PC-3 (cell line): ENCODE data around the gene JSRP1. TPM values are rescaled to one million over a fixed set of nuclear protein-coding genes. Genes with fewer than 3 reads are reported as not detected.

Experiments
- ATAC-seq: fragments of 200-7000 bp; cut with Tn5 transposase; 2 replicates; pipeline ENCODE4 v1.9.1; 2020; ENCODE audit warnings: mild to moderate bottlenecking, moderate library complexity
- BruUV-seq: library from RNA; stranded (reverse); fragments of 400-500 nt; replicated peaks from 2 replicates; lab custom pipeline; 2021; lab: Mats Ljungman, UMichigan
- CTCF ChIA-PET: fragments of 300-600 bp; sonication (Branson Sonifier 250); formaldehyde crosslinking; loops from one replicate; lab custom pipeline; 2022; ENCODE audit warnings: antibody characterized with exemption; lab: Charles Lee
- POLR2A ChIA-PET: fragments of 300-600 bp; sonication (Branson Sonifier 250); formaldehyde crosslinking; loops from one replicate; lab custom pipeline; 2022; ENCODE audit warnings: antibody characterized with exemption; ENCODE audit not compliant: unreplicated experiment; lab: Charles Lee
- DNase-seq: peaks from one replicate; pipeline ENCODE4 v3.0.0-alpha.2; 2015
- H2AFZ ChIP-seq: fragments of 300-600 bp; sonication (generic); 2 replicates; pipeline ENCODE4 v1.6.0; 2016; ENCODE audit warnings: antibody characterized with exemption, low read length
- H3F3A ChIP-seq: fragments of 300-600 bp; sonication (generic); one replicate; pipeline ENCODE4 v1.6.0; 2017; ENCODE audit warnings: antibody characterized with exemption, low read length, control low read depth, mild to moderate bottlenecking; ENCODE audit not compliant: unreplicated experiment
- H3K27ac ChIP-seq: fragments of 300-600 bp; sonication (generic); 2 replicates; pipeline ENCODE4 v1.5.1; 2016; ENCODE audit warnings: mild to moderate bottlenecking, low read length
- H3K27me3 ChIP-seq: fragments of 300-600 bp; sonication (generic); 2 replicates; pipeline ENCODE4 v1.6.1; 2016; ENCODE audit warnings: low read length, mixed read lengths
- H3K36me3 ChIP-seq: fragments of 300-600 bp; sonication (generic); 2 replicates; pipeline ENCODE4 v1.6.1; 2016; ENCODE audit warnings: low read depth, mixed run types, low read length, mixed read lengths
- H3K4me1 ChIP-seq: fragments of 300-600 bp; sonication (generic); 2 replicates; pipeline ENCODE4 v1.5.1; 2016; ENCODE audit warnings: low read length; ENCODE audit not compliant: insufficient read depth
- H3K4me2 ChIP-seq: fragments of 300-600 bp; sonication (generic); 2 replicates; pipeline ENCODE4 v1.6.0; 2016; ENCODE audit warnings: low read length
- H3K4me3 ChIP-seq: fragments of 300-600 bp; sonication (generic); 2 replicates; pipeline ENCODE4 v1.5.1; 2016; ENCODE audit warnings: mild to moderate bottlenecking, low read length, mixed read lengths
- H3K79me2 ChIP-seq: fragments of 300-600 bp; sonication (generic); 2 replicates; pipeline ENCODE4 v1.6.1; 2017; ENCODE audit warnings: low read length, mixed read lengths
- H3K9ac ChIP-seq: fragments of 300-600 bp; sonication (generic); 2 replicates; pipeline ENCODE4 v1.6.0; 2016; ENCODE audit warnings: mild to moderate bottlenecking, low read length
- H3K9me2 ChIP-seq: fragments of 300-600 bp; sonication (generic); replicated peaks from 2 replicates; pipeline ENCODE4 v1.6.1; 2016; ENCODE audit warnings: mixed run types, low read length, mixed read lengths
- H3K9me3 ChIP-seq: fragments of 300-600 bp; sonication (generic); 2 replicates; pipeline ENCODE4 v1.6.1; 2016; ENCODE audit warnings: low read length, mixed read lengths
- H4K20me1 ChIP-seq: fragments of 300-600 bp; sonication (generic); 2 replicates; pipeline ENCODE4 v1.6.1; 2016; ENCODE audit warnings: low read length, mixed read lengths
- EZH2 ChIP-seq: fragments of 300-600 bp; sonication (generic); IDR thresholded peaks from one replicate; pipeline ENCODE4 v1.6.1; 2017; ENCODE audit warnings: antibody characterized with exemption, mild to moderate bottlenecking, low read length; ENCODE audit not compliant: unreplicated experiment
- EZH2phosphoT487 ChIP-seq: fragments of 300-600 bp; sonication (generic); IDR thresholded peaks from 2 replicates; pipeline ENCODE4 v1.6.1; 2018; ENCODE audit warnings: mild to moderate bottlenecking, antibody characterized with exemption, low read length, borderline replicate concordance
- intact Hi-C: fragments of 100-400 bp; cut with micrococcal nuclease; formaldehyde crosslinking; loops from 2 replicates; pipeline ENCODE4 v1.9.0; 2023
- total RNA-seq: library from RNA; depleted of rRNA; stranded (reverse); fragments of >200 nt; gene quantifications from 2 replicates; pipeline ENCODE4 v1.2.3, GENCODE V29; 2014
- TF ChIP-seq, protein P1 (sequence below): fragments of 300-600 bp; sonication (generic); conservative IDR thresholded peaks from 2 replicates; pipeline ENCODE4 v1.5.1; 2017; ENCODE audit warnings: antibody characterized with exemption, low read depth, mild to moderate bottlenecking, low read length

JSRP1 gene
- total RNA-seq, 1 experiment from 2014 or later: not detected

DNA sequence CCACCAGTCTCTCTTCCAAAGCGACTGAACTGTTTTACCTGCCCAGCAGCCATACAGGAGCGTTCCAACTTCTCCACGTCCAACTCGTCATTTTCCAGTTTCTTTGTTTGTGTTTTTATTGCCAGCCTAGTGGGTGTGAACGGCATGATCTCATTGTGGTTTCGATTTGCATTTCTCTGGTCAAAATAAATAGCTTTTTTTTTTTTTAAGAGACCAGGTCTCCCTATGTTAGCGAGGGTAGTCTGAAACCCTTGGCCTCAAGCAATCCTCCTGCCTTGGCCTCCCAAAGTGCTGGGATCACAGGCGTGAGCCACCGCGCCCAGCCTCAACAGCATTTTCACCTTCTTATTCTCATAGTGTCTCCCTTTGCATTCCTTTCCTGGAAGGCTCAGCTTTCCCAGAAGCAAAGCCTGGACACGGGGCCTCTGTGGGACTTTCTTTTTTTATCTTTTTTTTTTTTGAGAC, 4.2 kb upstream of the JSRP1 start:
- Histone ChIP-seq H3K9me2 (no peaks in the 10 kb centered on the region), H3K4me1 (peaks cover 4% of the 10 kb centered on the region; the same call in 1 of the 2 replicates), H3K27ac (no peak overlapping the region), H3K36me3 (no peaks in the 10 kb centered on the region), H3K9me3 (no peaks in the 10 kb centered on the region), H3K27me3 (no peaks in the 10 kb centered on the region), H3F3A (no peaks in the 10 kb centered on the region), H3K9ac (no peak overlapping the region), H3K4me2 (peak overlapping the region; percentile 1; the same call in 1 of the 2 replicates), H3K4me3 (no peak overlapping the region), H4K20me1 (no peaks in the 10 kb centered on the region), H3K79me2 (no peaks in the 10 kb centered on the region), H2AFZ (no peak overlapping the region)
- CTCF ChIA-PET: no interaction called here
- DNase-seq (peak; percentile 42), ATAC-seq (peak; percentile 49)
- BruUV-seq: no TSS peak
- TF ChIP-seq EZH2 (no peak), EZH2phosphoT487 (no peak)
- TF ChIP-seq, protein P1, sequence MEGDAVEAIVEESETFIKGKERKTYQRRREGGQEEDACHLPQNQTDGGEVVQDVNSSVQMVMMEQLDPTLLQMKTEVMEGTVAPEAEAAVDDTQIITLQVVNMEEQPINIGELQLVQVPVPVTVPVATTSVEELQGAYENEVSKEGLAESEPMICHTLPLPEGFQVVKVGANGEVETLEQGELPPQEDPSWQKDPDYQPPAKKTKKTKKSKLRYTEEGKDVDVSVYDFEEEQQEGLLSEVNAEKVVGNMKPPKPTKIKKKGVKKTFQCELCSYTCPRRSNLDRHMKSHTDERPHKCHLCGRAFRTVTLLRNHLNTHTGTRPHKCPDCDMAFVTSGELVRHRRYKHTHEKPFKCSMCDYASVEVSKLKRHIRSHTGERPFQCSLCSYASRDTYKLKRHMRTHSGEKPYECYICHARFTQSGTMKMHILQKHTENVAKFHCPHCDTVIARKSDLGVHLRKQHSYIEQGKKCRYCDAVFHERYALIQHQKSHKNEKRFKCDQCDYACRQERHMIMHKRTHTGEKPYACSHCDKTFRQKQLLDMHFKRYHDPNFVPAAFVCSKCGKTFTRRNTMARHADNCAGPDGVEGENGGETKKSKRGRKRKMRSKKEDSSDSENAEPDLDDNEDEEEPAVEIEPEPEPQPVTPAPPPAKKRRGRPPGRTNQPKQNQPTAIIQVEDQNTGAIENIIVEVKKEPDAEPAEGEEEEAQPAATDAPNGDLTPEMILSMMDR: no peak
- intact Hi-C loops: no loop called here
- POLR2A ChIA-PET: interaction anchor here (0.6 kb wide), 1 partner anchor 9 kb away, joined by 3 read pairs; no protein-coding TSS in a partner anchor

DNA sequence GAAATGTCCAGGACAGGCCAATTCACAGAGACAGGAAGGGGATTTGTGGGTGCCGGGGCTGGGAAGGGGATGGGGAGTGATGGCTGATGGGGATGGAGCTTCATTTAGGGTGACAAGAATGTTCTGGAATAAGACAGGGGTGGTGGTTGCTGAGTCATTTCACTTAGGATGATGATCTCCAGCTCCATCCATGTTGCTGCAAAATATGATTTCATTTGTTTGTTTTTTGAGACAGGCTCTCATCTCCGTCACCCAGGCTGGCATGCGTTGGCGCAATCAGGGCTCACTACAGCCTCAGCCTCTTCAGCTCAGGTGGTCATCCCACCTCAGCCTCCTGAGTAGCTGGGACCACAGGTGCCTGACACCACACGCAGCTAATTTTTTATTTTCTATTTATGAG, 3.1 kb upstream of the JSRP1 start:
- H3F3A ChIP-seq: no peaks in the 10 kb centered on the region
- H3K4me1 ChIP-seq: peaks cover 4% of the 10 kb centered on the region; the same call in 1 of the 2 replicates
- ChIA-PET CTCF (no interaction called here), POLR2A (interaction anchor here (0.5 kb wide), 1 partner anchor 69 kb away, joined by 3 read pairs; the partner anchor contains the start of gene LSM7)
- no peak overlapping the region for H3K27ac ChIP-seq
- H2AFZ ChIP-seq: no peak overlapping the region
- BruUV-seq: no TSS peak
- H3K4me3 ChIP-seq: no peak overlapping the region
- no peaks in the 10 kb centered on the region for H4K20me1 ChIP-seq
- no peaks in the 10 kb centered on the region for H3K79me2 ChIP-seq
- H3K9me3 ChIP-seq: no peaks in the 10 kb centered on the region
- H3K9me2 ChIP-seq: no peaks in the 10 kb centered on the region
- peak; percentile 59 for DNase-seq
- peak; percentile 73 for ATAC-seq
- no peaks in the 10 kb centered on the region for H3K27me3 ChIP-seq
- TF ChIP-seq, protein P1: no peak
- TF ChIP-seq EZH2: no peak
- no peak for TF ChIP-seq EZH2phosphoT487
- no peaks in the 10 kb centered on the region for H3K36me3 ChIP-seq
- H3K9ac ChIP-seq: no peak overlapping the region
- H3K4me2 ChIP-seq: no peak overlapping the region
- intact Hi-C loops: no loop called here

DNA sequence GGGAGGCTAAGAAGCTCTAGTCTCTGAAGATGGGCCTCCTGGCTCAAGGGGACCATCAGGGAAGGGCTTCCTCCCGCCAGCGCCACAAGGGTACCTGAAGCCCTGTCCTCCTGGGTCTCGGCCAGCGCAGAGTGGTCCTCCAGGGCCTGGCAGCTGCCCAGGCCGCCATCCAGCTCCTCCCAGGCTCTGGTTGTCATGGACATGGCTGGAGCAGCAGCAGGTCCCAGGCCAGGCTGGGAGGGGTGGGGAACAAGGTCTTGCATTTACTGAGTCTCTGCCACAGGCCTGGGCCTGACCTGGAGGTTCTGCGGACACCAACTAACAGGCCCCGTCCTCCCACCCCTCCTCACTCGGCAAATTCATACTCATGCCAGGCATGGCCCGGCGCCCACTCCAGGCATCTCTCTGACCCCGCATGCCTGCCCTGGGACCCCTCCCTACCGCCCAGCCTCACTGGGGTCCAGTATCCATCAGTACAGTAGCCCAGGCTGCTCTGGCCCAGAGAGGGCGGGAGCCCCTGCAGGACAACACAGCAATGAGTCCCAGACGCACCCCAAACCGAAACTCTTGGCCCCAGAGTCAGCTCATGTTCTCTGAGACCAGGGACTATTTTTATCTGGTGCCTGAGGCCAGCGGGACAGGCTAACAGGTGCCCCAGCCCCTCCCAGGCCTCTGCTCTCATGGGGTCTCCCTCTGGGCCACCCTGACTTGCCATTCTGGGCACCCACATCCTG, 938 bp downstream of the JSRP1 start:
- Histone ChIP-seq H4K20me1 (no peaks in the 10 kb centered on the region), H3K9ac (no peak overlapping the region)
- intact Hi-C loops: no loop called here

More for the DNA sequence above, 938 bp downstream of the JSRP1 start:
- Histone ChIP-seq H3F3A (no peaks in the 10 kb centered on the region), H3K36me3 (no peaks in the 10 kb centered on the region), H3K27ac (no peak overlapping the region), H3K9me3 (no peaks in the 10 kb centered on the region), H3K4me3 (no peak overlapping the region), H3K79me2 (no peaks in the 10 kb centered on the region), H3K27me3 (no peaks in the 10 kb centered on the region), H3K4me2 (no peak overlapping the region), H3K4me1 (peaks cover 4% of the 10 kb centered on the region; the same call in 1 of the 2 replicates), H3K9me2 (no peaks in the 10 kb centered on the region), H2AFZ (no peak overlapping the region)
- DNase-seq: no peak
- CTCF ChIA-PET: no interaction called here
- BruUV-seq: no TSS peak
- ATAC-seq: no peak
- POLR2A ChIA-PET: no interaction called here
- no peak for TF ChIP-seq EZH2phosphoT487
- TF ChIP-seq, protein P1: no peak
- no peak for TF ChIP-seq EZH2
